Left lung (tissue), 10 donors: ENCODE data around the gene ARHGEF26. TPM values are rescaled to one million over a fixed set of nuclear protein-coding genes. Genes with fewer than 3 reads are reported as not detected.

Experiments
- ATAC-seq: fragments of 200-7000 bp; cut with Tn5 transposase; one replicate; pipeline ENCODE4 v1.9.1; 2020; ENCODE audit warnings: moderate library complexity
- DNase-seq, 4 donors: peaks; one replicate each; pipeline ENCODE4 v3.0.0-alpha.2; 2013 to 2020
- H3K27ac ChIP-seq, 2 donors: fragments of 200-600 bp; sonication (generic) in 1 of 2; one replicate each; pipeline versions ENCODE4 v1.5.0 to v1.8.0; 2020 to 2021
- H3K27me3 ChIP-seq, 2 donors: fragments of 200-600 bp; sonication (generic) in 1 of 2; one replicate each; pipeline versions ENCODE4 v1.5.0 to v1.8.0; 2020 to 2021
- H3K36me3 ChIP-seq, 2 donors: fragments of 200-600 bp; sonication (generic) in 1 of 2; one replicate each; pipeline versions ENCODE4 v1.5.0 to v1.8.0; 2020 to 2021
- H3K4me1 ChIP-seq, 2 donors: fragments of 200-600 bp; one replicate each; pipeline ENCODE4 v1.8.0; 2021
- H3K4me3 ChIP-seq, 2 donors: fragments of 200-600 bp; sonication (generic) in 1 of 2; one replicate each; pipeline versions ENCODE4 v1.5.0 to v1.8.0; 2020 to 2021; ENCODE audit warnings: mild to moderate bottlenecking in 1 of 2
- H3K9me3 ChIP-seq, 2 donors: fragments of 200-600 bp; sonication (generic) in 1 of 2; one replicate each; pipeline versions ENCODE4 v1.5.0 to v1.8.0; 2020 to 2021
- intact Hi-C, 2 donors: fragments of 100-400 bp; cut with DNase I; formaldehyde crosslinking; loops; one replicate each; pipeline versions ENCODE4 v1.11.2 to v1.14.2; 2022
- polyA plus RNA-seq, 6 donors: library from polyadenylated mRNA; unstranded; fragments of 120-200 nt; gene quantifications; one replicate each; pipeline ENCODE4 v1.2.1, GENCODE V29; 2013; ENCODE audit not compliant: insufficient read length in 6 of 6
- total RNA-seq, 2 donors: library from RNA; stranded (reverse); fragmentation: NEBNext Ultra II Directional; extraction: Animal tissue kit (Norgen Biotek cat#: 25700); gene quantifications; one replicate each; pipeline ENCODE4 v1.2.1, GENCODE V29; 2021
- TF ChIP-seq, protein P1 (sequence below), 2 donors: fragments of 200-600 bp; sonication (generic) in 1 of 2; IDR thresholded peaks; one replicate each; pipeline versions ENCODE4 v1.5.0 to v1.8.0; 2021; ENCODE audit warnings: antibody characterized with exemption in 2 of 2
- donor health status: DM: no; HTN: yes; CAD: no.
- donor health status: DM: no; HTN: no; CAD: no.

The ARHGEF26 gene
- total and polyA plus RNA-seq, 8 donors = 25.2 to 58.8 (median 30.0) TPM

DNA sequence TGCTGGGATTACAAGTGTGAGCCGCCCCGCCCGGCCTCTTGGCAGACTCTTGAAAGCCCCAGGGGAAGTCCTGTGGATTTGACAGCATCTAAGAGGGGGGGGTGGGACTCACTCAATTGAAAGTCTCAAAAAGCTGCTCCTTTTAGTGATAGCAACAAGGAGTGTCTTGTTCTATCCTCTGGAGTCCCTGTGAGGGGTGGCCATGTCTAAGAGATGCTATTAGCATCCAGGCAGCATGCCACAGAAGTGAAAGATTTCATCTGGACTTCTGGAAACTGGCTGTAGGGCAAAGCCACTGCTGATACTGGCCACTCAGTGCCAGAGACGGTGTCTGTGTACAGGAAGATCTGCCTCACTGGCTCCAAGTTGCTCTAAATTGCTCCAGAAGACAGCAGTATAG, 129.1 kb downstream of the ARHGEF26 start:
- Histone ChIP-seq H3K27me3 (no peaks in the 10 kb centered on the region), H3K9me3 (no peaks in the 10 kb centered on the region), H3K4me1 (peaks cover 3 to 11% of the 10 kb centered on the region in 2 donors), H3K4me3 (no peak overlapping the region), H3K36me3 (peaks cover 0 to 47% of the 10 kb centered on the region in 2 donors), H3K27ac (no peak overlapping the region)
- ATAC-seq (no peak), DNase-seq (no peak)
- TF ChIP-seq, protein P1, sequence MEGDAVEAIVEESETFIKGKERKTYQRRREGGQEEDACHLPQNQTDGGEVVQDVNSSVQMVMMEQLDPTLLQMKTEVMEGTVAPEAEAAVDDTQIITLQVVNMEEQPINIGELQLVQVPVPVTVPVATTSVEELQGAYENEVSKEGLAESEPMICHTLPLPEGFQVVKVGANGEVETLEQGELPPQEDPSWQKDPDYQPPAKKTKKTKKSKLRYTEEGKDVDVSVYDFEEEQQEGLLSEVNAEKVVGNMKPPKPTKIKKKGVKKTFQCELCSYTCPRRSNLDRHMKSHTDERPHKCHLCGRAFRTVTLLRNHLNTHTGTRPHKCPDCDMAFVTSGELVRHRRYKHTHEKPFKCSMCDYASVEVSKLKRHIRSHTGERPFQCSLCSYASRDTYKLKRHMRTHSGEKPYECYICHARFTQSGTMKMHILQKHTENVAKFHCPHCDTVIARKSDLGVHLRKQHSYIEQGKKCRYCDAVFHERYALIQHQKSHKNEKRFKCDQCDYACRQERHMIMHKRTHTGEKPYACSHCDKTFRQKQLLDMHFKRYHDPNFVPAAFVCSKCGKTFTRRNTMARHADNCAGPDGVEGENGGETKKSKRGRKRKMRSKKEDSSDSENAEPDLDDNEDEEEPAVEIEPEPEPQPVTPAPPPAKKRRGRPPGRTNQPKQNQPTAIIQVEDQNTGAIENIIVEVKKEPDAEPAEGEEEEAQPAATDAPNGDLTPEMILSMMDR (IDR thresholded peaks at IDR 0.05) = no peak
- intact Hi-C loops = loop anchor here in 1 of 2 donors (10.0 kb wide), 1 partner anchor 155 kb away; no protein-coding TSS in a partner anchor

DNA sequence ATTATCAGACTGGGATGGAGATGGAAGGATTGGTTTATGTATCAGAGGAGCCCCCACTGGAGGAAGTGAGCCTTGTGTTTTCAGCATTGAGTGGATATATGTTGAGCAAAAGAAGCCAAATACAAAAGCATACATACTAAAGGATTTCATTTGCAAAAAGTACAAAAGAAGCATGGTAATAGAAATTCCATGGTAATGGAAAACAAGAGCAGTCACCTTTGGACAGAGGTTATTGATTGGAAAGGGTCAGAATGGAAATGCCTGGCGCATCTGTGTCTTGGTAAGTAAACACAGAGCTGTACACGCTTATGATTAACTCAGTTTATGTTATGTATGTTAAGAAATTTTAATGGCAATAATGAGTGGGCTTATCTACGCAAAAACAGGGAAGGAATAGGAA, 130.4 kb downstream of the ARHGEF26 start:
- H3K36me3 ChIP-seq = peaks cover 0 to 58% of the 10 kb centered on the region in 2 donors
- H3K27ac ChIP-seq = no peak overlapping the region
- H3K9me3 ChIP-seq = no peaks in the 10 kb centered on the region
- no peaks in the 10 kb centered on the region for H3K27me3 ChIP-seq
- intact Hi-C loops = loop anchor here in 1 of 2 donors (10.0 kb wide), 1 partner anchor 157 kb away; no protein-coding TSS in a partner anchor
- TF ChIP-seq, protein P1 (IDR thresholded peaks at IDR 0.05) = no peak
- no peak for ATAC-seq
- H3K4me3 ChIP-seq = no peak overlapping the region
- no peak for DNase-seq
- peaks cover 3 to 11% of the 10 kb centered on the region in 2 donors for H3K4me1 ChIP-seq

DNA sequence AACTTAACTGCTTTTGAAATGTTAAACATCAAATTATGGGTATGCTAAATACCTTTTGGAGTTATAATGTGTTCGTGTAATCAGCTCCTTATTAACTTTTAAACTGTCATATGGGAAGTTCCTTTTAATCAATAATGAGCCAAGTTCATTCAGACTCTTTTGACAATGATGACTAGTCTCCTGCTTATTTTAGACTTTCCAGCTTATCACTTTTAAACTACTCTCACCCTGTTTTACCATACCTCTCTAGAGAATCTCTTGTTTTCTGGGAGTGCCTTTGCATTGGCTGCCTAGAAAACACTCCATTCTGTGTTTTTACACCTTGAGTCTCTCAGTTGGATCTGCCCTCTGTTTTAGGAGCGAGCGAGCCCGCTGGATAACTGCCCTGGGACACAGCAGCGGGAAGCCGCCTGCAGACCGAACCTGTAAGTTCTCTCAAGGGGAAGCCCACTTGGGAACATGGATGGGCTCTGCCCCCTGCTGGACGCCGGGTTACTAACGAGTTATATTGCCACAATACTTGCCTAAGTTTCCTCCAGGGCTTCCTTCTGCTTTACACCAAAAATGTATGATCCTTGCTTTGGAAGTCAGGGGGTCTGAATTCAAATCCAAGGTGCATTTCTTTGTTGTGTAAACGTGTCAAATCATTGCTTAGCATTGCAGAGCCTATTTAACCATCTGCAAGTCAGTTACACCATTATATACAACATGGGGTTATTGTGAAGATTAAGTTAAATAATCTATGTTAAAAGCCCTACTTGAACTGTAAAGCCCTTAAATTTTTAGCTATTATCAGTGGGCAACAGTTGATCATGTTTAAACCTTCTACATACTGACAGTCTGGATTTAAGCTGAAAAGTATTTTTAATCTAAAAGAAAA, 131.8 kb downstream of the ARHGEF26 start:
- Histone ChIP-seq H3K4me3 (no peak overlapping the region), H3K36me3 (peaks cover 0 to 71% of the 10 kb centered on the region in 2 donors), H3K27ac (no peak overlapping the region), H3K27me3 (no peaks in the 10 kb centered on the region), H3K9me3 (no peaks in the 10 kb centered on the region), H3K4me1 (peaks cover 3 to 11% of the 10 kb centered on the region in 2 donors)
- TF ChIP-seq, protein P1 (IDR thresholded peaks at IDR 0.05) = peak; percentile 77 to 83
- ATAC-seq (peak; percentile 99), DNase-seq (peak; percentile 84 to 94 (median 90))
- intact Hi-C loops = loop anchor here in 1 of 2 donors (10.0 kb wide), 1 partner anchor 158 kb away; no protein-coding TSS in a partner anchor

DNA sequence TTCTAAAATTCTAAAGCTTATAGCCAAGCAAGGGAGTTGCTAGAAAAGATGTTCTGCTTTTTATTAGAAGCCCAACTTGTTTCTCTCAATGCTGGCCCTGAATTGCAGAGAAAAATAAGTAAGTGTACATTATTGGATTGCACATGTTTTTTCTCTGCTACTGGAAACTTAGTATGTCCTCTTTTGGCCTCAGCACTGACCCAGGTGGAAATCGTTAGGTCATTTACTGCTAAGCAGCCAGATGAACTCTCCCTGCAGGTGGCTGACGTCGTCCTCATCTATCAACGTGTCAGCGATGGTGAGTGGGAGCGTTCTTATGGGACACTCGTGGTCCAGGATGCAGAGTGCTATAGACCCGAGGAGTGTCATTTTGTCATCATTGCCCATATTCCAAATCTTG, 133.3 kb downstream of the ARHGEF26 start:
- DNase-seq (no peak), ATAC-seq (no peak)
- peaks cover 0 to 78% of the 10 kb centered on the region in 2 donors for H3K36me3 ChIP-seq
- no peaks in the 10 kb centered on the region for H3K9me3 ChIP-seq
- no peak overlapping the region for H3K27ac ChIP-seq
- no peaks in the 10 kb centered on the region for H3K27me3 ChIP-seq
- peaks cover 3 to 11% of the 10 kb centered on the region in 2 donors for H3K4me1 ChIP-seq
- TF ChIP-seq, protein P1 (IDR thresholded peaks at IDR 0.05) = no peak
- no peak overlapping the region for H3K4me3 ChIP-seq
- intact Hi-C loops = loop anchor here in 1 of 2 donors (10.0 kb wide), 1 partner anchor 160 kb away; no protein-coding TSS in a partner anchor

DNA sequence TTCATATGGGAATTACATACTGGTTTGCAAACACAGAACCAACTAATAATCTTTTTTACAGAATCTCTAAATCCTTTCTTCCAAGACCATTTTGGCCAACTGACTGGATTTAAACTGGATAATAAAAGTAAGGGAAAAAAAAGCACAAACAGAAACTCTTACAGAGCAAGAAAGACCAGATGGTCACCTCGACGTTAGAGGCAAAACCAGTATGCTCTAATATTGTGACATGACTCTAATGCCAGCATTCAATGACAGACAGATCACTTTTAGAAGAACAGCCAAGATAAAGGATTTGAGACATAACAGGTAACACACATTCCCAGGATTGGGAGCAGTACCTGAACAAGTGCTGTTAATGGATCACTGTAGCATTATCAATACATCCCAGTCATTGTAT, 152.2 kb downstream of the ARHGEF26 start:
- H3K36me3 ChIP-seq = peaks cover 0 to 81% of the 10 kb centered on the region in 2 donors
- H3K27ac ChIP-seq = no peak overlapping the region

More for the DNA sequence above, 152.2 kb downstream of the ARHGEF26 start:
- Histone ChIP-seq H3K4me3 (no peak overlapping the region), H3K27me3 (no peaks in the 10 kb centered on the region), H3K4me1 (no peaks in the 10 kb centered on the region), H3K9me3 (no peaks in the 10 kb centered on the region)
- ATAC-seq (no peak), DNase-seq (no peak)
- TF ChIP-seq, protein P1 (IDR thresholded peaks at IDR 0.05) = no peak
- intact Hi-C loops = no loop called here
